PFSK-1 (cell line): ENCODE results near the gene MAP4K4.

Experiments used
- FOXP2 ChIP-seq: optimal IDR thresholded peaks from 2 replicates; pipeline ENCODE3; 2011; ENCODE audit warnings: borderline replicate concordance, control low read depth, inconsistent platforms; ENCODE audit not compliant: insufficient read depth; ENCODE audit errors: extremely low read length, extremely low read depth
- POLR2AphosphoS5 ChIP-seq: IDR thresholded peaks from 2 replicates; pipeline ENCODE4 v1.6.1; 2012; ENCODE audit warnings: low read depth, mild to moderate bottlenecking, control low read depth, low read length, moderate library complexity
- SIN3A ChIP-seq: IDR thresholded peaks from 2 replicates; pipeline ENCODE4 v1.6.1; 2012; ENCODE audit warnings: mild to moderate bottlenecking, low read length, moderate library complexity, borderline replicate concordance; ENCODE audit not compliant: insufficient read depth
- TAF1 ChIP-seq: IDR thresholded peaks from 2 replicates; pipeline ENCODE4 v1.6.1; 2012; ENCODE audit warnings: low read length, control low read depth, borderline replicate concordance; ENCODE audit not compliant: insufficient read depth
- TF ChIP-seq, protein P1 (sequence below), 2 experiments: IDR thresholded peaks; 2 replicates each; pipeline versions ENCODE4 v1.6.1 to v1.8.0; 2011 to 2012; ENCODE audit warnings: low read depth in 2 of 2, low read length in 2 of 2, control low read depth in 1 of 2, inconsistent platforms in 1 of 2, mild to moderate bottlenecking in 1 of 2, moderate library complexity in 1 of 2; ENCODE audit not compliant: insufficient read depth in 1 of 2

Gene MAP4K4

GRCh38 chr2:101751875-101752619 is 54.5 kb downstream of the MAP4K4 start:
- TF ChIP-seq, protein P1, sequence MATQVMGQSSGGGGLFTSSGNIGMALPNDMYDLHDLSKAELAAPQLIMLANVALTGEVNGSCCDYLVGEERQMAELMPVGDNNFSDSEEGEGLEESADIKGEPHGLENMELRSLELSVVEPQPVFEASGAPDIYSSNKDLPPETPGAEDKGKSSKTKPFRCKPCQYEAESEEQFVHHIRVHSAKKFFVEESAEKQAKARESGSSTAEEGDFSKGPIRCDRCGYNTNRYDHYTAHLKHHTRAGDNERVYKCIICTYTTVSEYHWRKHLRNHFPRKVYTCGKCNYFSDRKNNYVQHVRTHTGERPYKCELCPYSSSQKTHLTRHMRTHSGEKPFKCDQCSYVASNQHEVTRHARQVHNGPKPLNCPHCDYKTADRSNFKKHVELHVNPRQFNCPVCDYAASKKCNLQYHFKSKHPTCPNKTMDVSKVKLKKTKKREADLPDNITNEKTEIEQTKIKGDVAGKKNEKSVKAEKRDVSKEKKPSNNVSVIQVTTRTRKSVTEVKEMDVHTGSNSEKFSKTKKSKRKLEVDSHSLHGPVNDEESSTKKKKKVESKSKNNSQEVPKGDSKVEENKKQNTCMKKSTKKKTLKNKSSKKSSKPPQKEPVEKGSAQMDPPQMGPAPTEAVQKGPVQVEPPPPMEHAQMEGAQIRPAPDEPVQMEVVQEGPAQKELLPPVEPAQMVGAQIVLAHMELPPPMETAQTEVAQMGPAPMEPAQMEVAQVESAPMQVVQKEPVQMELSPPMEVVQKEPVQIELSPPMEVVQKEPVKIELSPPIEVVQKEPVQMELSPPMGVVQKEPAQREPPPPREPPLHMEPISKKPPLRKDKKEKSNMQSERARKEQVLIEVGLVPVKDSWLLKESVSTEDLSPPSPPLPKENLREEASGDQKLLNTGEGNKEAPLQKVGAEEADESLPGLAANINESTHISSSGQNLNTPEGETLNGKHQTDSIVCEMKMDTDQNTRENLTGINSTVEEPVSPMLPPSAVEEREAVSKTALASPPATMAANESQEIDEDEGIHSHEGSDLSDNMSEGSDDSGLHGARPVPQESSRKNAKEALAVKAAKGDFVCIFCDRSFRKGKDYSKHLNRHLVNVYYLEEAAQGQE (IDR thresholded peaks at IDR 0.05; ENCODE audit: insufficient read depth in 1 of 2, low read depth in 2 of 2, low read length in 2 of 2), result no peak
- TF ChIP-seq SIN3A (no peak), TAF1 (no peak), FOXP2 (no peak), POLR2AphosphoS5 (no peak)

GRCh38 chr2:101752716-101753616 is 55.5 kb downstream of the MAP4K4 start:
- no peak for TF ChIP-seq POLR2AphosphoS5
- TF ChIP-seq, protein P1 (IDR thresholded peaks at IDR 0.05; ENCODE audit: insufficient read depth in 1 of 2, low read depth in 2 of 2, low read length in 2 of 2), result no peak
- no peak for TF ChIP-seq TAF1
- no peak for TF ChIP-seq FOXP2
- TF ChIP-seq SIN3A, result no peak

DNA sequence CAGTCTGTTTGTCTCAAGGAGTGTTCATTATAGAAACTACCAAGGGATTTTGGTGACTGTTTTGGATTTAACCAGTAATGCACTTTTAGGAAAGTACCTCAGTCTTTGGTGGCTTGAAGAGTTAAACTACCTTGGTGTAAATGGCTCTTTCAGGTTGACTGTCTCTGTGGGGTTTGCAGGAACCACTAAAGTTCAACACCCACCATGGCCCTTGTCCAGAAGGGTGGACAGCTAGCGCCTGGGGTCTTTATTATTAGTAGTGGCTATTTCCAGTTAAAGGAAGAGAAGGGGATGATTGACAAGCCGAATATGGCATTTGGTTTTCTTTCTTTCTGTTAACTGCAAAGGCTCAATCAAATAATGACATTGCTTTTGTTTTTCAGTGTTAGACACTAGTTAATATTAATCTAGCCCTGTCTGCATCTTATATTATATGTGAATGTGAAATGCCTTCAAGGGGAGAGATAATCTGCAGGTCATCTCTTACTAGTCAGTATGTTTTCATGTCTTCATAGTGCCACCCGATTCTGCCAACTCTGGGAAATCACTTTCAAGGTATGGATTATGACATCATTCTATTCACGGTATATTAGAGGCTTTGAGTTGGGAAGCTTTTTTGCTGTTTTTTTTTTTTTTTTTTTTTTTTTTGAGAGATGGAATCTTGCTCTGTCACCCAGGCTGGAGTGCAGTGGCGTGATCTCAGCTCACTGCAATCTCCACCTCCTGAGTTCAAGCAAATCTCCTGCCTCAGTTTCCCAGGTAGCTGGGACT is 56.4 kb downstream of the MAP4K4 start:
- TF ChIP-seq, protein P1 (IDR thresholded peaks at IDR 0.05; ENCODE audit: insufficient read depth in 1 of 2, low read depth in 2 of 2, low read length in 2 of 2), result no peak
- TF ChIP-seq SIN3A (no peak), POLR2AphosphoS5 (no peak), TAF1 (no peak), FOXP2 (no peak)

- TF ChIP-seq FOXP2, result no peak
- no peak for TF ChIP-seq SIN3A
- TF ChIP-seq TAF1, result no peak
- TF ChIP-seq, protein P1 (IDR thresholded peaks at IDR 0.05; ENCODE audit: insufficient read depth in 1 of 2, low read depth in 2 of 2, low read length in 2 of 2), result no peak
- no peak for TF ChIP-seq POLR2AphosphoS5
Observed at GRCh38 chr2:101754618-101755017, 57.1 kb downstream of the MAP4K4 start.
